Hepatic stellate cell (primary cell): Measurements from ENCODE around the gene CRACR2A.

ENCODE experiments used
- DNase-seq: peaks from one replicate; pipeline ENCODE4 v3.0.0; 2011; ENCODE audit warnings: low spot score

CRACR2A gene

GRCh38 chr12:3751151-3752095 is 1.5 kb downstream of the CRACR2A start:
- DNase-seq = no peak

DNA sequence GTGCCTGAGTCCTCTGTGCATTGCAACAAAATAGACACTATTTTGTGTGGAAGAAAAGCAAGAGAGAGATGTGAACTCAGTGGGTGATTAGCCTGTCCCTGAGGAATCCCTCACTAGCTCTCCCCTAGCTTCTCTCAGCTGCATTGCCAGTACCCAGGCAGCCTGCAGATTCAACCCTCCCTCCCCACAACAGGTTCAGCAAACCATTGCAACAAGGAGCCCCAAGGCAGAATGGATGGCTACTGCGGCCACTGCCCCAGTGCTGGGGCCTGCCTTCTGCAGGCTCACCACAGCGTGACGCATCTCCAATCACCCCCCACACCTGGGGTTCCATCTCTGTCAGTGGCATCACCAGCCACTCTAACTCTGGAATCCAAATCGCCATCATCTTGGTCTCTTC is 2.3 kb downstream of the CRACR2A start:
- DNase-seq = no peak

GRCh38 chr12:3748620-3749019 is 4.3 kb downstream of the CRACR2A start:
- DNase-seq = no peak

DNA sequence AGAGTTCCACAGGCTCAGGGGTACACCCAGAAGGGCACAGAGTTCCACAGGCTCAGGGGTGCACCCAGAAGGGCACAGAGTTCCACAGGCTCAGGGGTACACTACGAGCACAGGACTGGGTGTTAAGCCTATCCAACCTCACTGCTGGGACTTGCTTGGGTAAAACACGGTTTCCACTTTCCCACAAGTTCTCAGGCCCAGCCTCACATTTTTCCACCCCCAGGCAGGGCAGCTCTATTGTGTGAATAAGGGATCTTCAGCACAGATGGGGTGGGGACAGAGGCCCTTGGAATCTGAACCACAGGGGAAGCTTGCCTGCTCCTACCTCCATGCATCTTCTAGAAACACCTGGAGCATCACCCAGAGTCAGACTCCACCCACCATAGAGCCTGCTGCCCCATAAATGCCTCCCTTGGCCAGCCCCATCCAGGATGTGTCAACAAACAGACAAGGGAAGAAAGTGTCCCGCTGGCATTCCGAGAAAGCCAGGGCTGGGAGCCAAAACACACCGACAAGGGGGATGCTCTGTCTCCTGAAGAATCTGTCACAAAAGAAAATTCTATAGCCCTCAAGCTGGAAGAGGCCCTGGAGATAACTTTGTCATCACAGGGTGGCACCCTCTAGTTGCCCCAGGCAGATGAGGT is 4.8 kb downstream of the CRACR2A start:
- DNase-seq = no peak

DNA sequence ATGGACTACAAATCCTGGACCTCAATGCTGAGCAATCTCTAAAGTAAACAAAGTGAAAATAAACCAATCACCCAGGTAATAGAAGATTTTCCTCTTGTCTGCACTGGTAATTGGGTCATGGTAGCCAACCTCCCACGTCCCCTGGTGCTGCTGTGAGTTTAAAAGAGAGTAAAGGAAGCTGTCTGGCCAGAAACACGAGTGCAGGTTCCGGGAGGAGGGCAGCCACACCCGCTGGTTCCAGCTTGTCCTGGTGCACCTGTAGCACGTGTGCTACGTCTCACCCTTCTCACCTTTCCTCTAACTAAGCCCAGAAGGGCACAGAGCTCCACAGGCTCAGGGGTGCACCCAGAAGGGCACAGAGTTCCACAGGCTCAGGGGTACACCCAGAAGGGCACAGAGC is 5.4 kb downstream of the CRACR2A start:
- DNase-seq = no peak

GRCh38 chr12:3746758-3747157 is 6.2 kb downstream of the CRACR2A start:
- DNase-seq = no peak

GRCh38 chr12:3745152-3745551 is 7.8 kb downstream of the CRACR2A start:
- no peak for DNase-seq

DNA sequence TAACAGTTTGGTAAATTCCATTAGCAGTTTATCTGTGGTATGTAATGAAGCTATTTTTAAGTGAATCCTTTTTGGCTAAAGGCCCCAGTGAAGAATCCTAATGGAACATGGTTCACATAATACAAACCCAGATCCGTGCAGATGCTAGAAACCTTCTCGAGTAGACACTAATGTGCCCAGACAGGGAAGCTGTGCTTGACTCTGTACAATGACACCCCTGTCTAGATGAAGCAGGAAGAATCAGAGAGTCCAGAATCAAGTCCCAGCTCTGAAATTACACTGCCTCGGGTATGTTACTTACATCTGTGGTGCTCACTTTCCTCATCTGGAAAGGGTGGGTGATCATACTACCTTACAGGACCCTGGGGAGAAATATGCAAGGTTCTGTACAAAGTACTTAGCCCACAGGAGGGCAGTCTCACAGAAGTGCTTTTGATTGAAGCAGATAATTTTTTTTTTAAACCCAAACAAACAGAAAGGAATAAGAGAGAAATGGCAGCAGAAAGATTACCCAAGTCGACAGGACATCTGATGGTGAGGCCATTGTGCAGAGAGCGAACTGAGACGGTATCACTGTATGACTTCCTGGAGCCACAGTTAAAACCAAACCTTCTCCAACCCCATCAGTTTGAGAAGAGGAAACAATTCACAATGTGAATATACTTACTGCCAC is 8.5 kb downstream of the CRACR2A start:
- no peak for DNase-seq

- no peak for DNase-seq
Measured at GRCh38 chr12:3743803-3744202, 9.1 kb downstream of the CRACR2A start.

GRCh38 chr12:3741882-3742672 is 10.8 kb downstream of the CRACR2A start:
- DNase-seq = no peak

DNA sequence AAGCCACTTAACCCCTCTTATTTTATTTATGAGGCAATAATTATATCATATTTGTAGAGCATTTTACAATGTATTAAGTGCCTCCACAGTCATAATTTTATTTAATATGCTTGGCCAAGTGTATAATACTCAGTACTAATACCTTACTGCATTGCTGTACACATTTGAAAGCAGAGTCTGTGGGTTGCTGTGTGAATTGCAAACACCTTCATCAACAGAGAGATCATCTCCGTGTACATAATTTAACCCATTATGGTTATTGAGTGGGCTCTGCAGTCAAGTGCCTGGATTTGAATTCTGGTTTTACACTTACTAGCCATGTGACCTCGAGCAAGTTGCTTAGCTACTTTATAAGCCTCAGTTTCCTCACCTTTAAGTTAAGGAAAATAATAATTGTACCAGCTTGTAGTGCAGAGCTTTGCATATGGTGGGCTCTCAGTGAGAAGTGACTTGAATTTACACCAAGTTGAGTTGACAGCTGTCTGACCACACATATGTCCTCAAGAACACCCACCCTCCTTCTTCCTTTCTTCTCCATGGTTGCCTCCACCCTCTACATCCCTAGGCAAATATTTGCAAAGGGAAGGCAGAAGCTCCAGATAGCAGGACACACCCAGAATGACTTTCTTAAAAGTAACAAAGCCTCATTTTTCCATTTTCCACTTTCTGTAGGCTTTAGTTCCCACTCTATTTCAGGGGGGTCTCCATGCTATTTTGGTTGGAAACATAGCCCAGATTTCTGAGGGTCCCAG is 12.3 kb downstream of the CRACR2A start:
- DNase-seq = no peak

- DNase-seq = no peak
Measured at GRCh38 chr12:3735432-3735831, 17.5 kb downstream of the CRACR2A start.

GRCh38 chr12:3732901-3733300 is 20.0 kb downstream of the CRACR2A start:
- no peak for DNase-seq

DNA sequence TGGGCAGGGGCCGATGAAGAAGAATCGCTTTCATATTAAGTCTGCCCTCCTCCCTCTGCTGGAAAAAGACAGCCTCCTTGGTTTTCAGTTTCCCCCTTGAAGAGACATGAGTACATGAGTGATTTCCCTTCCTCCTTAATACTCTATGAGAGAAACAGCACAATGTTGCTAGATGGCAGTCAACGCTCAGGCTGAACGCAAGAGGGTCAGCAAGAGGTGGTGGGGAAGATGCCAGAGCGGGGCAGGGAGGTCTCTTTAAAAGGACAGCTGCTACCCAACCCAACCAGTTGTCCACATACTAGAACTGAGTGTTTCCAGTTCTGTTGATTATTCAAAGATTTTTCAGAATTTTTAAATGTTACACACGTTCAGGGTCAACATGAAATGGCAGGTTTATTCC is 22.8 kb downstream of the CRACR2A start:
- no peak for DNase-seq

- no peak for DNase-seq
Measured at GRCh38 chr12:3728686-3729085, 24.2 kb downstream of the CRACR2A start.

DNA sequence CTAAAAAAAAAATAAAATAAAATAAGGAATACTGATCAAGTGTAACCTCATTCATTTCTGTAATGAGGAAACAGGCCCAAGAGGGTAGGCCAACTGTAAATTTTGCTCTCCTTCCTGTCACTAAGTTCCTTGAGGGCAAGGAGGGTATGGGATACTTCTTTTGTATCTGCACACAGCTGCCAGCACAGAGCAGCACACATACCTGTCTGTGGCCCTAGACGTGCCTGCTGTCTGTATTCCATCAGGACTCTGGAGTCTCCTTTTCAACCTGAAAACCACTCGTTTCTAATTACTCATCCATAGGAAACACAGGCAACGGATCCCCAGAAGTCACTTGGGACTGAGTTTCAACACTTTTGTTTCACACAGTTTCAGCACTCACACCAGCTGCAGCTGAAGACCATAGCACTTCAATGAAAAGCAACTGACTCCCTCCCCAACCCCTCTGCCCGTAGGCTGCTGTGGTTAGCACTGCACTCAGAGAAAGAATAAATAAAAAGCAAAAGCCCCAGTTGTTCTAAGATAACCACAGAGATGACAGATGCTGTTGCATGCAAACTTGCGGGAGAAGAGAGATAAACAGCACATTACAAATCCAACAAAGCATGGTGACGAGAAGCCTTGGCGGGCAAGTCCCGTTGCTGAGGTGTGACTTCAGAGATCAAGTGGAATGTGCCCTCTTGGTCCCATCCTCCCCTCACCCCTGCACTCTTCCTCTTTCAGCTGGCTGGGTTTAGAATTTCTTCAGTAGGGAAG is 24.9 kb downstream of the CRACR2A start:
- no peak for DNase-seq

GRCh38 chr12:3727354-3727753 is 25.6 kb downstream of the CRACR2A start:
- DNase-seq = no peak

- no peak for DNase-seq
Measured at GRCh38 chr12:3726456-3726855, 26.5 kb downstream of the CRACR2A start.

- DNase-seq = peak; percentile 24
Measured at GRCh38 chr12:3725388-3726115, 27.4 kb downstream of the CRACR2A start.
